ENCODE data around the gene WDR13. TPM values are rescaled to one million over a fixed set of nuclear protein-coding genes. Genes with fewer than 3 reads are reported as not detected.
"Not testable (repeated sequence)": the region's sequence is repeated elsewhere in the genome, so short reads cannot be mapped to it uniquely, and the experiment has no call there.

Gene WDR13
- total RNA-seq: 10 to 100 TPM; 52.5 to 62.9 (median 60.2) TPM
- 47.3 TPM for total RNA-seq (2013)

DNA sequence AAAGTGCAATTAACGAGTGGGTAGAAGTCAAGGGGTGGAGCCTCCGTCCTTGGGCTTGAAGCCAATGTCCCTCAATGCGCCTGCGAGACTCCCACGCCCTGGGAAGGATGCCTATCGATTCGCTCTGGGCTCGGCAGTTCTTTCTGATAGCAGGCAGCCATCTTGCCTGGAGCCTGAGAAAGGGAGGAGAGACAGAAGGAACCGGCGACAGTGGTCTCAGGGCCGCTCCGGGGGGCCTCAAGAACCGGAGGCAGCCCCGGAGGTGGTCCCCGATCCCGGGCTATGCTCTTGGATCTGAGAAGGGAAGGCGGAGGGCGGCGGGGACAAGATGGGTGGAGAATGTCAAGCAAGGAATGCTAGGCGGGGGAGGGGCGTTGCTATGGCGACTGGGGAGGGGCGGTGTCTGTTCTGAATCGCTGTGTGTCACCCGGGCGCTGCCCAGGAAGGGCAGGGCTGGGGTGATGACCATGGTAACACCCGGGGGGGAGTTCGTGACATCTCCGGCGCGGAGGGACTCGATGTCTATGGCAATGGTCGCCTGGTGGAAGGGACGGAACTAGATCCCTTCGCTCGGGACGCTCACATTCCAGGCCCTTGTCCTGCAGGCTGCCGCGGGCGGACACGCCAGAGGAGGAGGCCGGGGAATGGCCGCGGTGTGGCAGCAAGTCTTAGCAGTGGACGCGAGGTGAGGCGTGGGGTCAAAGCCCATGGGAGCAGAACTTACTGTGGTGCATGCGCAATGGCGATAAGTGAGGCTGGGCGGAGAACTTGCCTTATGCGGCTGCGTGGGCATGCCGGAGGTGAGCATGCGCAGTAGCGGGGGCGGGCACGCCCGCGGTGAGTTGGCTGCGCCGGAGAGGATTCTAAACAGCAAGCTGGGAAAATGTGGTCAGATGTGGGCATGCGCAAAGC is at the start of gene WDR13:
Gene WDR13, plus strand, starts transcription at position 140 of the 912 bp plus-strand sequence. Its CDS starts 505 bp downstream, at position 645.
- 0% methylated on average over 61 of the region's 62 CpGs for WGBS (ENCODE audit: insufficient coverage)
- DNase-seq: peak; percentile 83 to 94
- Histone ChIP-seq H3K4me3 (ENCODE audit: low read length) (peak within 1 kb of the TSS; percentile 81), H3K9me3 (ENCODE audit: control insufficient read depth, insufficient read depth, low read length) (no peaks in the 10 kb centered on the region), H3K4me1 (ENCODE audit: control insufficient read depth, insufficient read depth, low read length) (peaks cover 15% of the 10 kb centered on the region), H3K36me3 (ENCODE audit: control insufficient read depth, insufficient read depth, low read length) (peaks cover 22% of the 10 kb centered on the region), H3K27me3 (ENCODE audit: control insufficient read depth, insufficient read depth, low read length) (no peaks in the 10 kb centered on the region), H3K27ac (ENCODE audit: low read length) (peak within 1 kb of the TSS; percentile 100)
- ATAC-seq: peak; percentile 88 to 97 (median 89)
- Mint-ChIP-seq H3K4me1 (peaks cover 19% of the 10 kb centered on the region in 2 donors), H3K36me3 (no peaks in the 10 kb centered on the region), H3K27me3 (ENCODE audit: low read depth in 2 of 2) (no peaks in the 10 kb centered on the region), H3K4me3 (peak within 1 kb of the TSS; percentile 95), H3K27ac (peak within 1 kb of the TSS; percentile 98 to 99), H3K9me3 (no peaks in the 10 kb centered on the region)
- TF ChIP-seq CTCF (IDR thresholded peaks at IDR 0.05): no peak
- intact Hi-C loops (cut with micrococcal nuclease): loop anchor here (1.0 kb wide), 1 partner anchor 23 kb away; the partner anchor contains the start of gene RBM3

DNA sequence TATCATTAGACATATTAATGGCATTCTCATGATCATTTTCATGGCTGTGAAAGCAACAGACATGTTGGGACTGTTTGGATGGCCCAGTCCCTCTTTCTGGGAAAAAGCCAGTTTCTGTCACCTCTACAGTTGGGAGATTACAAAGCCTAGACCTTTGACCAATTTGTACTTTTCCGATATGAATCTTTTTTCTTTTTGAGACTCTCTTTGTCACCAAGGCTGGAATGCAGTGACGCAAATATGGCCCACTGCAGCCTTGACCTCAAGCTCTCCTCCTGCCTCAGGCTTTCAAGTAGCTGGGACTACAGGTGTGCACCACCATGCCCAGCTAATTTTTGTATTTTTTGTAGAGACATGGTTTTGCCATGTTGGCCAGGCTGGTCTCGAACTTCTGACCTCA is 48.4 kb upstream of the WDR13 start:
- Histone ChIP-seq H3K27me3 (ENCODE audit: control insufficient read depth, insufficient read depth, low read length) (no peaks in the 10 kb centered on the region), H3K9me3 (ENCODE audit: control insufficient read depth, insufficient read depth, low read length) (no peaks in the 10 kb centered on the region), H3K36me3 (ENCODE audit: control insufficient read depth, insufficient read depth, low read length) (peaks cover 19% of the 10 kb centered on the region), H3K4me3 (ENCODE audit: low read length) (no peak overlapping the region), H3K4me1 (ENCODE audit: control insufficient read depth, insufficient read depth, low read length) (no peaks in the 10 kb centered on the region), H3K27ac (ENCODE audit: low read length) (no peak overlapping the region)
- no peaks in the 10 kb centered on the region for H3K36me3 Mint-ChIP-seq
- H3K4me1 Mint-ChIP-seq: no peaks in the 10 kb centered on the region
- intact Hi-C loops (cut with micrococcal nuclease): no loop called here
- ATAC-seq: no peak
- no peak for TF ChIP-seq CTCF (IDR thresholded peaks at IDR 0.05)
- WGBS (ENCODE audit: insufficient coverage): 91% methylated on average over 3 of the region's 3 CpGs
- no peak overlapping the region for H3K4me3 Mint-ChIP-seq
- no peak for DNase-seq
- no peak overlapping the region for H3K27ac Mint-ChIP-seq
- no peaks in the 10 kb centered on the region for H3K27me3 Mint-ChIP-seq (ENCODE audit: low read depth in 2 of 2)
- H3K9me3 Mint-ChIP-seq: no peaks in the 10 kb centered on the region

- H3K36me3 Mint-ChIP-seq; H3K4me3 Mint-ChIP-seq; H3K4me1 Mint-ChIP-seq; intact Hi-C loops (cut with micrococcal nuclease); H3K9me3 Mint-ChIP-seq; H3K4me1 ChIP-seq (ENCODE audit: control insufficient read depth, insufficient read depth, low read length); H3K27ac ChIP-seq (ENCODE audit: low read length); ATAC-seq; DNase-seq; H3K27me3 Mint-ChIP-seq (ENCODE audit: low read depth in 2 of 2); H3K27me3 ChIP-seq (ENCODE audit: control insufficient read depth, insufficient read depth, low read length); H3K4me3 ChIP-seq (ENCODE audit: low read length); H3K9me3 ChIP-seq (ENCODE audit: control insufficient read depth, insufficient read depth, low read length); H3K27ac Mint-ChIP-seq: not testable (repeated sequence)
- peaks cover 31% of the 10 kb centered on the region for H3K36me3 ChIP-seq (ENCODE audit: control insufficient read depth, insufficient read depth, low read length)
- WGBS (ENCODE audit: insufficient coverage): 94% methylated on average over 3 of the region's 9 CpGs
Measured at GRCh38 chrX:48555731-48556325, 41.5 kb upstream of the WDR13 start.

- no peak overlapping the region for H3K27ac ChIP-seq (ENCODE audit: low read length)
- no peak for ATAC-seq
- H3K27me3 ChIP-seq (ENCODE audit: control insufficient read depth, insufficient read depth, low read length): no peaks in the 10 kb centered on the region
- H3K36me3 ChIP-seq (ENCODE audit: control insufficient read depth, insufficient read depth, low read length): peaks cover 38% of the 10 kb centered on the region
- no peak for TF ChIP-seq CTCF (IDR thresholded peaks at IDR 0.05)
- H3K4me3 Mint-ChIP-seq: no peak overlapping the region
- no peaks in the 10 kb centered on the region for H3K9me3 ChIP-seq (ENCODE audit: control insufficient read depth, insufficient read depth, low read length)
- intact Hi-C loops (cut with micrococcal nuclease): no loop called here
- H3K27ac Mint-ChIP-seq: no peak overlapping the region
- no peaks in the 10 kb centered on the region for H3K9me3 Mint-ChIP-seq
- H3K4me1 ChIP-seq (ENCODE audit: control insufficient read depth, insufficient read depth, low read length): no peaks in the 10 kb centered on the region
- no peaks in the 10 kb centered on the region for H3K27me3 Mint-ChIP-seq (ENCODE audit: low read depth in 2 of 2)
- 63% methylated on average over 1 of the region's 4 CpGs for WGBS (ENCODE audit: insufficient coverage)
- H3K4me3 ChIP-seq (ENCODE audit: low read length): no peak overlapping the region
- peaks cover 0 to 8% of the 10 kb centered on the region in 2 donors for H3K4me1 Mint-ChIP-seq
- no peaks in the 10 kb centered on the region for H3K36me3 Mint-ChIP-seq
- no peak for DNase-seq
Measured at GRCh38 chrX:48558271-48558670, 39.0 kb upstream of the WDR13 start.

All from natural killer cell (primary cell).